Panc1 (cell line): ENCODE results near the gene AP4M1. TPM values are rescaled to one million over a fixed set of nuclear protein-coding genes. Genes with fewer than 3 reads are reported as not detected.

Source experiments
- ATAC-seq: fragments of 200-7000 bp; cut with Tn5 transposase; 2 replicates; pipeline ENCODE4 v1.9.1; 2020; ENCODE audit warnings: mild to moderate bottlenecking, moderate library complexity
- BruUV-seq: library from RNA; stranded (reverse); fragments of 400-500 nt; replicated peaks from 2 replicates; lab custom pipeline; 2021; lab: Mats Ljungman, UMichigan
- CTCF ChIA-PET: fragments of 300-600 bp; sonication (Branson Sonifier 250); formaldehyde crosslinking; loops from one replicate; lab custom pipeline; 2022; ENCODE audit warnings: antibody characterized with exemption; lab: Charles Lee
- POLR2A ChIA-PET: fragments of 300-600 bp; sonication (Branson Sonifier 250); formaldehyde crosslinking; loops from one replicate; lab custom pipeline; 2022; ENCODE audit warnings: antibody characterized with exemption; lab: Charles Lee
- DNase-seq: peaks from one replicate; pipeline ENCODE4 v3.0.0-alpha.2; 2010; ENCODE audit warnings: low read depth, low spot score
- H3K27ac ChIP-seq: 2 replicates; pipeline ENCODE4 v1.5.1; 2011; ENCODE audit warnings: mild to moderate bottlenecking, low read length, inconsistent platforms
- H3K27me3 ChIP-seq: fragments of 200-500 bp; sonication (Bioruptor generic); 2 replicates; pipeline ENCODE4 v1.6.0; 2014; ENCODE audit warnings: low read length, inconsistent platforms; ENCODE audit not compliant: control insufficient read depth, insufficient read depth
- H3K36me3 ChIP-seq: fragments of 200-500 bp; sonication (Bioruptor generic); 2 replicates; pipeline ENCODE4 v1.5.1; 2014; ENCODE audit warnings: inconsistent platforms, mild to moderate bottlenecking, low read length, moderate library complexity; ENCODE audit not compliant: control insufficient read depth, insufficient read depth
- H3K4me1 ChIP-seq: 2 replicates; pipeline ENCODE4 v1.5.1; 2011; ENCODE audit warnings: inconsistent platforms, mild to moderate bottlenecking, low read length, moderate library complexity; ENCODE audit not compliant: control insufficient read depth, insufficient read depth
- H3K4me3 ChIP-seq, 2 experiments: 2 replicates each; pipeline ENCODE4 v1.5.1; 2011 to 2012; ENCODE audit warnings: low read depth in 2 of 2, low read length in 2 of 2, mild to moderate bottlenecking in 2 of 2, inconsistent platforms in 1 of 2, moderate library complexity in 1 of 2
- H3K9me3 ChIP-seq: fragments of 200-500 bp; sonication (Bioruptor generic); 2 replicates; pipeline ENCODE4 v1.5.1; 2014; ENCODE audit warnings: low read depth, mild to moderate bottlenecking, inconsistent platforms, low read length, moderate library complexity; ENCODE audit not compliant: control insufficient read depth, insufficient read depth
- CTCF ChIP-seq: fragments of 450-650 bp; IDR thresholded peaks from 2 replicates; pipeline ENCODE4 v1.5.1; 2017; ENCODE audit warnings: mild to moderate bottlenecking
- POLR2AphosphoS5 ChIP-seq: IDR thresholded peaks from 2 replicates; pipeline ENCODE4 v1.6.1; 2012; ENCODE audit warnings: mild to moderate bottlenecking, low read depth, low read length, moderate library complexity
- REST ChIP-seq, 2 experiments: IDR thresholded peaks; 2 replicates each; pipeline ENCODE4 v1.6.1; 2011 to 2012; ENCODE audit warnings: low read depth in 2 of 2, control low read depth in 1 of 2, low read length in 1 of 2, mild to moderate bottlenecking in 1 of 2, moderate library complexity in 1 of 2; ENCODE audit not compliant: insufficient read depth in 1 of 2
- SIN3A ChIP-seq: IDR thresholded peaks from 2 replicates; pipeline ENCODE4 v1.6.1; 2012; ENCODE audit warnings: low read depth, mild to moderate bottlenecking, low read length, moderate library complexity, borderline replicate concordance; ENCODE audit not compliant: insufficient read depth
- TCF7L2 ChIP-seq: IDR thresholded peaks from 2 replicates; pipeline ENCODE4 v1.6.1; 2011; ENCODE audit warnings: mild to moderate bottlenecking, low read depth, low read length, inconsistent platforms
- in situ Hi-C: cut with HindIII; loops from 2 replicates; pipeline ENCODE4 v1.10.0; 2016; ENCODE audit warnings: low sequenced_read_pairs, low pct_unique_long_range_greater_than_20kb
- intact Hi-C: fragments of 100-400 bp; cut with micrococcal nuclease; formaldehyde crosslinking; loops from one replicate; pipeline ENCODE4 v1.10.0; 2022; ENCODE audit not compliant: unreplicated experiment
- total RNA-seq: library from RNA; stranded (reverse); gene quantifications from one replicate; pipeline ENCODE4 v1.2.1, GENCODE V29; 2021; ENCODE audit not compliant: unreplicated experiment

AP4M1 gene
- total RNA-seq, 1 experiment from 2014 or later, result 42.6 TPM

- Histone ChIP-seq H3K4me3 (no peak overlapping the region), H3K9me3 (no peaks in the 10 kb centered on the region), H3K36me3 (no peaks in the 10 kb centered on the region), H3K27me3 (no peaks in the 10 kb centered on the region), H3K27ac (no peak overlapping the region), H3K4me1 (no peaks in the 10 kb centered on the region; the same call in 1 of the 2 replicates)
- ATAC-seq (no peak), DNase-seq (no peak)
- CTCF ChIA-PET, result no interaction called here
- intact Hi-C loops (no loop called here), in situ Hi-C loops (no loop called here)
- POLR2A ChIA-PET, result interaction anchor here (0.8 kb wide), 1 partner anchor 14 kb away, joined by 3 read pairs; no protein-coding TSS in a partner anchor
- TF ChIP-seq POLR2AphosphoS5, result no peak
- no peak for TF ChIP-seq CTCF
- TSS peak; percentile 66 for BruUV-seq
Observed at GRCh38 chr7:100064162-100064561, 37.3 kb upstream of the AP4M1 start.

- H3K27ac ChIP-seq, result no peak overlapping the region
- no peak for DNase-seq
- TF ChIP-seq TCF7L2, result peak; percentile 57
- no peak for TF ChIP-seq SIN3A
- TF ChIP-seq REST (IDR thresholded peaks at IDR 0.05; ENCODE audit: insufficient read depth in 1 of 2, low read depth in 2 of 2, low read length in 1 of 2), result no peak
- TF ChIP-seq CTCF, result no peak
- 0 out of 2 replicates have a peak, but pooled peaks have one; percentile 15 for TF ChIP-seq POLR2AphosphoS5
- in situ Hi-C loops, result no loop called here
- POLR2A ChIA-PET, result no interaction called here
- no TSS peak for BruUV-seq
- peaks cover 12% of the 10 kb centered on the region for H3K9me3 ChIP-seq
- CTCF ChIA-PET, result no interaction called here
- no peak for ATAC-seq
- intact Hi-C loops, result no loop called here
- no peaks in the 10 kb centered on the region; the same call in 1 of the 2 replicates for H3K4me1 ChIP-seq
- H3K27me3 ChIP-seq, result no peaks in the 10 kb centered on the region
- H3K36me3 ChIP-seq, result 0 out of 2 replicates have a peak, but pooled peaks cover 6% of the 10 kb centered on the region
- H3K4me3 ChIP-seq, result no peak overlapping the region
Observed at GRCh38 chr7:100065452-100066186, 35.8 kb upstream of the AP4M1 start.
